Left ventricle myocardium superior (tissue), 1 donor: ENCODE measurements around the gene SNX21. TPM values are rescaled to one million over a fixed set of nuclear protein-coding genes. Genes with fewer than 3 reads are reported as not detected.

ENCODE experiments used
- ATAC-seq: fragments of 200-7000 bp; cut with Tn5 transposase; one replicate; pipeline ENCODE4 v1.9.1; 2020; ENCODE audit warnings: mild to moderate bottlenecking, moderate library complexity
- DNase-seq: peaks from one replicate; pipeline ENCODE4 v3.0.0-alpha.2; 2020
- intact Hi-C: fragments of 100-400 bp; cut with micrococcal nuclease; formaldehyde crosslinking; loops from one replicate; pipeline ENCODE4 v1.11.0; 2022
- total RNA-seq: library from RNA; stranded (reverse); fragmentation: NEBNext Ultra II Directional; extraction: Animal tissue kit (Norgen Biotek cat#: 25700); gene quantifications from one replicate; pipeline ENCODE4 v1.2.1, GENCODE V29; 2021
- donor health status: DM: no; HTN: yes; CAD: no; lungs with severe emphysema.

The SNX21 gene
- total RNA-seq, 1 donor from 2014 or later, result 21.3 TPM

DNA sequence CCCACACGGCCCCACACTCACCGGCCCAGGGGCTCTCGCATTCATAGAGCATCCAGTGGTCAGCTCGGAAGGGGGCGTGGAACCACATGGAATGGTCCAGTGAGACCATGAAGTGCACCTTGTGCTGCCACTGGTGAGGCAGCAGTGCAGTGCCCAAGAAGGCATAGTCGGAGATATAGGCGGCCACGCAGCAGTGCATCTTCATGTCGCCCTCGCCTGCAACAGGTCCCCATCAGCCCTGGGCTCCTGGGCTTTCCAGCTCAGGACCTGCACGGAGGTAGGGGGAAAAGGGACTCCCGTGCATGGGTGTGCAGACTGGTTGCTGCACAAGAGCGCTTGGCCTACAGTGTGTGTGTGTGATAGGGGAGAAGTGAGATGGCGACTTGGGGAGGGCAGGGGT is 9.9 kb downstream of the SNX21 start:
- ATAC-seq (no peak), DNase-seq (no peak)
- intact Hi-C loops, result no loop called here

DNA sequence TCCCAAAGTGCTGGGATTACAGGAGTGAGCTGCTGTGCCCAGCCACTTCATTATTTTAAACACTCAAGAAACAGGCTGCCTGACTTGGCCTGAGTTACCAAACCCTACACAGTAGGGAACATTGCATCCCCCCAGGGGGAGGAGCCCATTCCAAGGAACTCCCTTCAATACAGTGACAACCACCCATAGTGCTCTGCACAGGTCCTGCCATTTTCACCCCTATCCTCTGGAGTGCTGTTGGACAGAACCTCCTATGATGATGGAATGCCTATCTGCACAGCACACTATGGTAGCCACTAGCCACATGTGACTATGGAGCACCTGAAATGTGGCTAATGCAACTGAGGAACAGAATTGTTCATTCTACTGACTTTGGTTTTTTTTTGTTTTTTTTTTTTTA is 11.9 kb downstream of the SNX21 start:
- no peak for ATAC-seq
- intact Hi-C loops, result no loop called here

DNA sequence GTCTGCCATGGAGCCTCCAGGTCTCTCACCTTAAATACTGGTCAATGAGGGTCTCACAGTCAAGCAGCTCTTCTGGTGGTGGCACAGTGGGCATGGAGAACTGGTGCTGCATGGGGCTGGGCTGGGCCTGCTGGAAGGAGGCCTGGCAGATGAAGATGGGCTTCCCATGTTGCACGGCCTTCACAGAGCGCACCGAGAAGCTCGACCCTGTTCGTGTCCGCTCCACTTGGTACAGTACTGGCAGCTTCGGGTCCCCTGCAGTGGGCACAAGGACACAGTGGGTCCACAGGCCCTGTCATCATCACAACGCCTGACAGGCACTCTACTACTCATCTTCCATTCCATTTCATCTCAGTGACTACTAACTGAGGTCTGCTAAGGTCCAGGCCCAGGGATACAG is 14.8 kb downstream of the SNX21 start:
- intact Hi-C loops, result no loop called here
- ATAC-seq (no peak), DNase-seq (no peak)

More for the DNA sequence above, 11.9 kb downstream of the SNX21 start:
- DNase-seq, result no peak

DNA sequence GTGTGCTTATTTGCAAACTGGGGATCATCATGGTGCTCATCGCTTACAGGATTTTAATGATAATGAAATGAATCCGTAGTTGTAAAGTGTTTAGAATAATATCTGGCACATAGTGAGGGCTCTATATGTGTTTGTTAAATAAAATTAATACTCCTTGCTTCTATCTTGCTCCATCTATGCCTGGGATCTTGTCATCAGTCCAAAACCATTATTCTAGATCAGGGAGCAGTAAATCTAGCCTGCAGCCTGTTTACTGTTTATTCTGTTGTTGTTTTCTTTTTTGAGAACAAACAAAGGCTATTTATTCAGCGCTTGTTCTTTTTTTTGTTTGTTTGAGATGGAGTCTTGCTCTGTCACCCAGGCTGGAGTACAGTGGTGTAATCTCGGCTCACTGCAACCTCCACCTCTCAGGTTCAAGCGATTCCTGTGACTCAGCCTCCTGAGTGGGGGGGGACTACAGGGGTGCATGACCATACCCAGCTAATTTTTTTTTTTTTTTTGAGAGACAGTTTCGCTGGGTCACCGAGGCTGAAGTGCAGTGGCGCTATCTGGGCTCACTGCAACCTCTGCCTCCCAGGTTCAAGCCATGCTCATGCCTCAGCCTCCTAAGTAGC is 15.5 kb downstream of the SNX21 start:
- ATAC-seq (no peak), DNase-seq (no peak)
- intact Hi-C loops, result no loop called here

DNA sequence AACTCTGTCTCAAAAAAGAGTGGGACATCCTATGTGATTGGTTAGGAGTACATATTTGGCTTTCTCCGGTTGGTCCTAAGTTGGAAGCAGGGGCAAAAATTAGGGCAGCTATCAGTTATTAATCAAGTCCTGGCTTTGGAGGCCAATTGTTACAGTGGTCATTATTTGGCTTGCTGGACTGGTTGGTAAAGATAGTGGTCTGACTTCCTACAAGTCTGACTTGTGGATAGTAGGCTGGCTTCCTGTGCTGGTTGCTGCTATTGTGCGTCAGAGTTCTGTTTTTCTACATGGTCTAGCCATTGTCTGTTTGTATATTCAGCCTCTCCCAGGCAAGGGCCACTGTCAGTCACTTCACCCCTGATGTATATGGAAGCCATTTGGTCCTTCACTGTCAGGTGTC is 16.6 kb downstream of the SNX21 start:
- ATAC-seq, result no peak
- intact Hi-C loops, result no loop called here
- no peak for DNase-seq

DNA sequence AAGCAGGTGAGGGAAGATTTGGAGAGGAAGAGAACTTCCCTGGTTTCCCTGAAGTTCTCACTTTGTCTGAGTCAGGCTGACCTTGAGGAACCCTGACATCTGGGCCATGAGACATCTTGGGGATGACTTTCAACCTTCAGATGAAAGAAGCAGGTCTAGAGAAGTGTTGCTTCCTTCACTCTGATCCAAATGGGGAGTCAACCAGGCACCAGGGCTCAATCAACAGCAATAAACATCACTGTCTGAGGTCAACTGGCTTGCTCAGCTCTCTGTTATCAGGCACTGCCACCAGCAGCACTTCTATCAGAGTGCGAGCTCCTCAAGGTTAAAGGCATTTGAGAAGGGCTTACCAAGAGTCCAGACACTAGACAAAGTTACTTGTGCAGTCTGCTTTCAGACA is 17.3 kb downstream of the SNX21 start:
- no peak for DNase-seq
- intact Hi-C loops, result no loop called here
- ATAC-seq, result peak; percentile 61

DNA sequence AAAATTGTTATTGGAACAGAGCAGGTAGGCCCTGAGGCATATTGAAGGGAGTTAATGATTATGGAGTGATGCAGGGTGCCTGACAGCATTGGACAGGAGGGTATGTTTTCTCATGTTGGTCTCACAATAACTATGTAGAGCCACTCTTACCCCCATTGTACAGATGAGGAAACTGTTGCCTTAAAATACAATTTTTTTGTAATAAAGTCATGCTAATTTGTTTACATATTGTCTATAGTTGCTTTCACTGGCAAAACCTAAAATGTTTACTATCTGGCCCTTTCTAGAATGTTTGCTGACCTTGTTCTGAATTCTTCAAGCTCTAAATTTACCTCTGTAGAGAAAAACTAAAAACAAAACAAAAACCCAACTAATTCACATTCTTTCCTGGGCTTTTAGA is 17.9 kb downstream of the SNX21 start:
- ATAC-seq (no peak), DNase-seq (no peak)
- intact Hi-C loops, result no loop called here

DNA sequence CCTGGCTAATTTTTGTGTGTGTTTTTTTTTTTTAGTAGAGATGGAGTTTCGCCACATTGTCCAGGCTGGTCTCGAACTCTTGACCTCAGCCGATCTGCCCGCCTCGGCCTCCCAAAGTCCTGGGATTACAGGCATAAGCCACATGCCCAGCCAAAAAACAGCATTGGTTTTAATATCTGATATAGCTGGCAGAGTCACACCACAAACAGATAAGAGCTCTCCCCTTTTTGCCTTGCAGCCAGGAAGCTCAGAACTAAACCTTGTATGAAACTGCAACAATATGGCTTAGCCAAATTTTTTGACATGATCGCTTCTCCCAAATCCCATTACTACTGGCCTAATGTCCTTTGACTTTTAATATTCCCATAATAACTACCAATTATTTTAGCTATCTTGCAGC is 18.7 kb downstream of the SNX21 start:
- DNase-seq (no peak), ATAC-seq (no peak)
- intact Hi-C loops, result no loop called here

DNA sequence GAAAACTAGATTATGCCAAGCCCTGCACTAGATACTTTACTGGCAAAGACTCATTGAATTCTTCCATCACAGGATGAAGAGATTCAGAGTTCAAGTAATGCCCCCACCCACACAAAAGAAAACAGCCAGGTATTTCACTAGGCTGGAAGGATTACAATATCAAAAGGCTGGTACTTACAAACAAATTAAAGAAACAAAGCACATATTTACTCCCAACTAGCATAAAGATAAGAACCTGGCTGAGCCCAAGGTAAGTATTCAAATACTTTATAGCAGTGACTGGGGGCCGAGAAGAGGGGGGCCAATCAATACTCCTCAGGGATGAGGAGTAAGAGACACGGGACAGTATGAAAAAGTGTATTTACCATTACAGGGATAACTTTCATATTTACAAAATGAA is 19.9 kb downstream of the SNX21 start:
- intact Hi-C loops, result no loop called here
- DNase-seq (no peak), ATAC-seq (no peak)

DNA sequence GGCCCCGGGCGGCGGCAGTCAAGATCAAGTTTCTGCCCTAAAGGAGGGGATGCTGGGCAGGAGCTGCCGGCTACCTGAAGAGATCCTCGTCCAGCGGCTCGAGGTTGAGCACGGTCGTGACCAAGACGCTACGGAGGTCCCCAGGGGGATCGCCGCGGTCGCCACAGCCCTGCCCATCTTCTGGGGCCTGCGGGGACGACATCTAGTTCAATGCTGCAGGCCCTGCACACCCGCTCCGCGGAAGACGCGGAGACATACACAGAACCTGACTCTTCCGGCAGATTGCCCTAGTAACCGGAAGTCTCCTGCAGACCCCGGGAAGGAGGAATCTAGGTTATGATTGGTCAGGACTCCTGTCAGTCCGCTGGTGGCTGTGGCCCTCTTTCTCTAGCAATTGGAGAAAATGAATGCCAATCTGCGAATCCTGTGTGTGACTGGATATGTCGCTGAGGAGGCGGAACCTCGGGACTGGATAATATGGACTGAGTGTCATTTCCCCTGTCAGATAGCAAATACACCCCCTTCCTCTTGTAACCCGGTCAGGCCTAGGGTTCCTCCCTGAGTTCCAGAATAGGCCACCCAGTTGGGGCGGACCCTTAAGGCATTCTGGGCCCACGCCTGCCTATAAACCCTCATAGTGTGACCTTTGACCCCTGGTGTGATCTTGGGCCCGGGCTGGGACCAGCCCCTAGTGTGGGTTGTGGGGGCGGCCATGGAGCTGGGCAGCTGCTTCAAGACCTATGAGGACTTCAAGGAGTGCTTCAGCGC is 23.7 kb downstream of the SNX21 start, which contains the start of the genes ACOT8 and ZSWIM3:
ACOT8 (minus strand) TSS at position 279 of the 768 bp plus-strand sequence; CDS start at position 202, 77 bp downstream.
ZSWIM3 (plus strand) TSS at position 501 of the 768 bp plus-strand sequence; CDS start at position 713, 212 bp downstream.
- DNase-seq, result peak; percentile 91
- intact Hi-C loops, result no loop called here
- peak; percentile 99 for ATAC-seq

DNA sequence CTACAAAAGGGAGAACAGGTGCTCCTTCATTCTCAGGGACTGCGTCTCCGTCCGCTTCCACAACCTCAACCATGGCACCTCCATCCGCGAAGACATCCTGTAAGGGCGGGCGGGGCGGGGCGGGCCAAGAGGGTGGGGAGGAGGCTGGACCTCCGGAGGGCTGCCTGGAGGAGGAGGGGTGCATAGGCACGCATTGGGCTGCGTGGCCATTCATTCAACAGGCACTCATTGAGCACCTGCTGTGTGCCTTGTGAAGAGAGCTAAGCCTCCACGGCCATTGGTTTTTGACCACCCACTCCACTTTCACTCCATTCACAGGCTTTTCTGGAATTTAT is 24.2 kb downstream of the SNX21 start:
- intact Hi-C loops, result no loop called here
- DNase-seq (no peak), ATAC-seq (peak; percentile 7)

DNA sequence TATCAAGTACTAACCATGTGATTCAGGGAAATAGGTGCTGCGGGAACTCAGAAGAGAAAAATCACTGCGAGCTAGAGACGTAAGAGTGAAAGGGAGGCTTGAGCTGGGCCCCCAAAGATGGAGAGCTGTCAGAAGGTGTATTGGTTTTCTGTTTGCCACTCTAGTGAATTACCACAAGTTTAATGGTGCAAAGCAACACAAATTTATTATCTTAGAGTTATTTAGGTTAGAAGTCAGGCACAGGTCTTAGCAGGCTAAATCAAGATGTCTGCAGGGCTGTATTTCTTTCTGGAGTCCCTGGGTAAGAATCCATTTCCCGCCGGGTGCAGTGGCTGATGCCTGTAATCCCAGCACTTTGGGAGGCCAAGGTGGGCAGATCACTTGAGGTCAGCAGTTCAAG is 26.3 kb downstream of the SNX21 start:
- ATAC-seq, result no peak
- intact Hi-C loops, result no loop called here

DNA sequence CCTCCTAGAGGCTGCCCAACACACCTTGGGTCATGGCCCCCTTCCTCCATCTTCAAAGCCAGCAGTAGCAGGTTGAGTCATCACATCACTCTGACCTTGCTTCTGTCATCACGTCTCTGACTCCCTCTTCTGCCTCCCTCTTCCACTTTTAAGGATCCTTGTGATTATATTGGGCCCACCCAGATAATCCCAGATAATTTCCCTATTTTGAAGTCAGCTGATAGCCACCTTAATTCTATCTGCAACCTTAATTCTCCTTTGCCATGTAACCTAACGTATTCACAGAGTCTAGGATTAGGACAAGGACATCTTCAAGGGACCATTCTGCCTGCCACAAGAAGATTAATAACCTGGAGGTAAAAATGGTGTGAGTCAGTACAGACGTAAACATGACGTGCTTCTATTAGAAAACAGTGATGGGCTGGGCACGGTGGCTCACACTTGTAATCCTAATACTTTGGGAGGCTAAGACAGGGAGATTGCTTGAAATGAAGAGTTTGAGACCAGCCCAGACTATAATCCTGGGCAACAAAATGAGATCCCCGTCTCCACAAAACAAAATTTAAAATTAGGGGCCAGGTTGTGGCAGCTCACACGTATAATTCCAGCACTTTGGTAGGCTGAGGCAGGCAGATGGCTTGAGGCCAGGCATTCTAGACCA is 27.1 kb downstream of the SNX21 start:
- no peak for ATAC-seq
- intact Hi-C loops, result no loop called here
- DNase-seq, result no peak

More for the DNA sequence above, 26.3 kb downstream of the SNX21 start:
- no peak for DNase-seq

DNA sequence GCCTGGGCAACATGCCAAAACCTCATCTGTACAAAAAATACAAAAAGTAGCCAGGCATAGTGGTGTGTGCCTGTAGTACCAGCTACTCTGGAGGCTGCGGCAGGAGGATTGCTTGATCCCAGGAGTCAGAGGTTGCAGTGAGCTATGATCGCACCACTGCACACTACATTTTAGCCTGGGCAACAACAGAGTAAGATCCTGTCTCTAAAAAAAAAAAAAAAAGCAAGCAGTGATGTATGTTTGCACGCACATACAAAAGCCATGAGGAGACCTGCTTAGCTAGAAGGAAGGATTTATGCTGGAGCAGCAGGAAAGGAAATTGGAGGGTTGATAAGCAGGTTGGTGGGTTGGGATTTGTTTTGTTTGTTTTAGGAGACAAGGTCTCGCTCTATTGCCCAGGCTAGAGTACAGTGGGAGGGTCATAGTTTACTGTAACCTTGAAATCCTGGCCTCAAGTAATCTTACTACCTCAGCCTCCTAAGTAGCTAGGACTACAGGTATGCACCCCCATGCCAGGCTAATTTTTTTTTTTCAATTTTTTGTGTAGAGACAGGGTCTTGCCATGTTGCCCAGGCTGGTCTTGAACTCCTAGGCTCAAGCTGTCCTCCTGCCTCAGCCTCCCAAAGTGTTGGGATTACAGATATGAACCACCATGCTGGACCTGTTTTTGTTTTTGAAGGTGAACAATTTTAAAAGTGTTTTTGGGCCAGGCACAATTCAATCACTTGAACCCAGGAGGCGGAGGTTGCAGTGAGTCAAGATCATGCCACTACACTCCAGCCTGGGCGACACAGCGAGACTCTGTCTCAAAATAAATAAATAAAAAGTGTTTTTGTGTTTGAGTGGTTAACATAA is 27.8 kb downstream of the SNX21 start:
- DNase-seq, result no peak
- intact Hi-C loops, result no loop called here
- no peak for ATAC-seq

DNA sequence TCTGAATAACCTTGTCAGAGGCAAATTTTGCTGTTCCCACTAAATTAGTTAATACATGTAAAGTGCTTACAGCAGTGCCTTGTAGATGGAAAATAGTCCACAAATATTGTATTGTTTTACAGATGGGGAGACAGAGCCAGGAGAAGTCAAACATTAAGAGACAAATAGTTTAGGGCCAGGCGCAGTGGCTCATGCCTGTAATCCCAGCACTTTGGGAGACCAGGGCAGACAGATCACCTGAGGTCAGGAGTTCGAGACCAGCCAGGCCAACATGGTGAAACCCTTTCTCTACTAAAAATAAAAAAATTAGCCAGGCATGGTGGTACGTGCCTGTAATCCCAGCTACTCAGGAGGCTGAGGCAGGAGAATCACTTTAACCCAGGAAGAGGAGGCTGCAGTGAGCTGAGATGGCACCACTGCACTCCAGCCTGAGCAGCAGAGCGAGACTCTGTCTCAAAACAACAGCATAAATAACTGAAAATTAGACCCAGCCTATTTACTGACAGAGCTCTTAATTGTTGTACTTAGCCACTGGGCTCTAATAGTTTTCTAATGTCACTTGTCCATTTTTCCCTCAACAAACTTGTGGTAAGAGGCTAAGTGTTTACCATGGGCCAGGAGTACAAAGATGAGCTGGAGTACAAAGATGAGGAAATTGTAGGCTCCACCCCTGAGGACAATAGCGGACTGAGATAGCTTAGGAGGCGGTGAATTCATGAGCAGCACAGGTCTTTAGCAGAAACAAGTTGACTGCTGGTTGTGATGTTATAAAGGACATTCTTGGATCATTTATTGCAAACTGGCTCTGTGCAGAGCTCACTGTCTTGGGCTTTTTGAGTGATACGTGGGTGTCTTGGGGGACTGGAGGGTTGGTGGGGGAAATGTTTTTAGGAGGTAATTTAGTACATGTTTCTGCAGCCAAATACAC is 30.2 kb downstream of the SNX21 start:
- no peak for ATAC-seq
- intact Hi-C loops, result no loop called here
- no peak for DNase-seq

DNA sequence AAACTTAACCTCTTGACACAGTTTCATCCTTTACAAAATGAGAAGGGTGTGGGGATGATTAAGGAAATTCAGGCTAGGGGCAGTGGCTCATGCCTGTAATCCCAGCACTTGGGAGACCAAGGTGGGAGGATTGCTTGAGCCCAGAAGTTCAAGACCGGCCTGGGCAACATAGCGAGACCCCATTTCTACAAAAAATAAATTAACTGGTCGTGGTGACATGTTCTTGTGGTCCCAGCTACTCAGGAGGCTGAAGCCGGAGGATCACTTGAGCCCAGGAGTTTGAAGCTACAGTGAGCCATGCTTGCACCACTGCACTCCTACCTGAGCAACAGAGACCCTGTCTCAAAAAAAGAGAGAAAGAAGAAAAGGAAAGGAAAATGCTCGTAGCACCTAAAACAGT is 32.9 kb downstream of the SNX21 start:
- ATAC-seq, result no peak
- DNase-seq, result no peak
- intact Hi-C loops, result no loop called here

DNA sequence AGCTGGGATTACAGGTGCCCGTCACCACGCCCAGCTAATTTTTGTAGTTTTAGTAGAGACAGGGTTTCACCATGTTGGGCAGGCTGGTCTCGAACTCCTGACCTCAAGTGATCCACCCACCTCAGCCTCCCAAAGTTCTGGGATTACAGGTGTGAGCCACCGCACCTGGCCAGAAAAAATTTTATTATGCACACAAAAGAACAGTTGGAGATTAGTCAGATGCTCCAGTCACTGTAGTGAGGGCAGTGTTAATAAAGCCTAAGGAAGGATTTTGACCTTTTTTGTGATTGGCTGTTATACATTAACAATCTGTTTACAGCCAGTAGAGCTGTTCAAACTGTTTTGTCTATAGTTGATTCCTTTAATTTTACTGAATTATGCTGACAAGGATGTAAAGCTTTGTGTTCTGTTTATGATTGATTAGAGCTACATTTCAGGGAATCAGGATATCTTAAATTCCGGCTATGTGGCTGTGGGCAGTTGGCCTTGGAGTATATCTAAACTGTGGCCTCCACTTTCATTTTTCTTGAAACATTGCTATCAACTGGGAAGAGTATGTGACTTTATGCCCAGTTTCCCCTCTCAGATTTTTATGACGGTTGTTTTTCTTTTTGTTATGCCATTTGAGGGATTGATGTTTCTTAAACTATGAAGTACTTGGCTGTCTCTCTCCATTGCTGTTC is 33.7 kb downstream of the SNX21 start:
- no peak for DNase-seq
- intact Hi-C loops, result no loop called here

DNA sequence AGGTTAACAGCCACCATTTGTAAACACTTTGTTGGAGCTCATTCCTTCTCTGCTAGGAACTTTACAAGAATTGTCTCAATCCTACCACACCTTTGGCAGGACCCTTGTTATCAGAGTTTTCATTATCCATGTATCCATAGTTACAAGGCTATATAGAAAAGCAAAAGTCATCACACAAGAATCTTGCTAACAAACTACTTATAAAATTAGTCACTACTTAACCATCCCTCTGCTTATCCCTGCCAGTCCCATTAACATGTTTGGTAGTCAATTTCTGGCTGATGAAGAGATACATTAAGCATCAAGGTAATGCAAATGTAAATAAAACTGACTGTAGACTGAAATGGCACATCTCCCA is 34.2 kb downstream of the SNX21 start:
- intact Hi-C loops, result no loop called here
- DNase-seq (no peak), ATAC-seq (no peak)

More for the DNA sequence above, 33.7 kb downstream of the SNX21 start:
- ATAC-seq, result no peak
